Astrocyte of the hippocampus (primary cell): ENCODE data around the gene HABP4.
A peak's percentile ranks its signal among the peaks of the same experiment; 100 is the strongest.

ENCODE experiments used
- DNase-seq: peaks from one replicate; pipeline ENCODE4 v3.0.0; 2011; ENCODE audit warnings: low read depth, low spot score

Gene HABP4

GRCh38 chr9:96478829-96479371, 28.9 kb downstream of the HABP4 start:
- peak; percentile 64 for DNase-seq

DNA sequence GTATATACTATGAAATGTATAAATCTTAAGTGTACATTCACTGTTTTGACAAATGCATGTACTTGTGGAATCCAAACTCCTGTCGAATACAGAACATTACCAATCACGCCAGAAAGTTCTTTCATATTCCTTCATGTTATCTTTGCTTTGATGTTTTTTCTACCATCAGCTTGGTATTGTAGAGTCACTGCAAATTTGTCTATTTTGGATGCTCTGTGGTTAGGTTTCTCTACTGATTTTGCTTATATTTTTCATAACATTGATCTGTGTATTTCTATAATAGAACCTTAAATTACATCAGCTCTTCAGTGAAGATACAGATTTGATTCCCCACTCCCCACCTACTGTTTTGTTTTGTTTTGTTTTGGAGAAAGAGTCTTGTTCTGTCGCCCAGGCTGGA, 30.8 kb downstream of the HABP4 start:
- DNase-seq: no peak

GRCh38 chr9:96482476-96482875, 32.5 kb downstream of the HABP4 start:
- no peak for DNase-seq

DNA sequence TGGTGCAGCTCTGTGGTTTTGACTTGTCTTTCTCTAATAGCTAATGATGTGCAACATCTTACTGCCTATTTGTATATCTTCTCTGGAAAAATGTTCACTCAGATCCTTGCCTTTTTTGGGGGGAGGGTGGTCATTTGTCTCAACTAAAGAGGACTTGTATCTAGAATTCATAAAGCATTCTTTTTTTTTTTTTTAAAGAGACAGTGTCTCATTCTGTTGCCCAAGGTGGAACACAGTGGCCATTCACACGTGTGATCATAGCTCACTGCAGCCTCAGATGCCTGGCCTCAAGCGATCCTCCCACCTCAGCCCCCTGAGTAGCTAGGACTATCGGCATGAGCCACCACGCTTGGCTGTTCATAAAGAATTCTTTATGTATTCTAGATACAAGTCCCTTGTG, 33.2 kb downstream of the HABP4 start:
- DNase-seq: no peak

GRCh38 chr9:96483733-96484390, 33.9 kb downstream of the HABP4 start:
- no peak for DNase-seq

GRCh38 chr9:96484521-96484931, 34.6 kb downstream of the HABP4 start:
- DNase-seq: no peak

DNA sequence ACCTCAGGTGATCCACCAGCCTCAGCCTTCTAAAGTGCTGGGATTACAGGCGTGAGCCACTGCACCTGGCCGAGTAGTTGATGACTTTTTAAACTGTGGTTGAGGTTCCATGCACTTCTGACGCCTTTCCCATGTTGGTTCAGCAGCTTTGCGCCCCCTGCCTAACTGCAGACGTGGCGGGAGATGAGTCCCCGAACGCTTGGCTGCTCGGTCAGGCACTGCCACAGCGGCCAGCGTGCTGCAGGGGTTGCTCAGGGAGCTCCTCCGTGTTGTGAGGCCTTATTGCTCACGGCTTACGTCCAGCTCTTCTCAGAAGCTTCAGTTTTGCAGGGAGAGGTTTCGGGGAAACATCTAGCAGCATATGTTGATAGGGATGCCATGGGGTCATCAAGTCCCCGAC, 35.3 kb downstream of the HABP4 start:
- no peak for DNase-seq

- peak; percentile 69 for DNase-seq
These were observed 36.5 kb downstream of the HABP4 start for GRCh38 chr9:96486386-96487028.

GRCh38 chr9:96487029-96487396, 37.0 kb downstream of the HABP4 start:
- DNase-seq: no peak

- no peak for DNase-seq
These were observed 38.0 kb downstream of the HABP4 start for GRCh38 chr9:96487949-96488348.

- no peak for DNase-seq
These were observed 39.6 kb downstream of the HABP4 start for GRCh38 chr9:96489482-96489979.

DNA sequence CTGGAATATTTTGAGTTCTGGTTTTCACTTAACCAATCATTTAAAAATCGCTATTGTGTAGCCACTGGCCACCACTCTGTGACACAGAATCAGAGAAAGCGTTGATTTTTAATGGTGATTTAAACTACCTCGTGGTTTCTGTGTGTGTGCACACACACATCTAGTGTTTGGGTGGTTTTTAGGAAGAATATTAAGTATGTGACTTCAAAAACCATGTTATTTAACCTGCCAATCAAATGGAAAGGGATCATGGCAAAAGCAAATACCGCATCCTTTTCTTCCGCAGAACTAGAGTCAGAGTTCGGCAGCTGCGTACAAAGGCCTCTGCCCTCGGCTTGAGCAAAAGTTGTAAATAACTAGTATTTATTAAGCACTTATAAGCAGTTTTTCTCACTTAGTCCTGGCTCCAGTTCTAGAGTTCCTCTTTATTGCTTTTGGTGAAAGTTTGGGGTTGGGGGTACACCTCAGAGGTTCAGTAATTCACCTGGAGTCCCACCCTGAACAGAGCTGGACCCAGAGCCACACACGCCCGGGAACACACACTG, 40.6 kb downstream of the HABP4 start:
- DNase-seq: no peak

DNA sequence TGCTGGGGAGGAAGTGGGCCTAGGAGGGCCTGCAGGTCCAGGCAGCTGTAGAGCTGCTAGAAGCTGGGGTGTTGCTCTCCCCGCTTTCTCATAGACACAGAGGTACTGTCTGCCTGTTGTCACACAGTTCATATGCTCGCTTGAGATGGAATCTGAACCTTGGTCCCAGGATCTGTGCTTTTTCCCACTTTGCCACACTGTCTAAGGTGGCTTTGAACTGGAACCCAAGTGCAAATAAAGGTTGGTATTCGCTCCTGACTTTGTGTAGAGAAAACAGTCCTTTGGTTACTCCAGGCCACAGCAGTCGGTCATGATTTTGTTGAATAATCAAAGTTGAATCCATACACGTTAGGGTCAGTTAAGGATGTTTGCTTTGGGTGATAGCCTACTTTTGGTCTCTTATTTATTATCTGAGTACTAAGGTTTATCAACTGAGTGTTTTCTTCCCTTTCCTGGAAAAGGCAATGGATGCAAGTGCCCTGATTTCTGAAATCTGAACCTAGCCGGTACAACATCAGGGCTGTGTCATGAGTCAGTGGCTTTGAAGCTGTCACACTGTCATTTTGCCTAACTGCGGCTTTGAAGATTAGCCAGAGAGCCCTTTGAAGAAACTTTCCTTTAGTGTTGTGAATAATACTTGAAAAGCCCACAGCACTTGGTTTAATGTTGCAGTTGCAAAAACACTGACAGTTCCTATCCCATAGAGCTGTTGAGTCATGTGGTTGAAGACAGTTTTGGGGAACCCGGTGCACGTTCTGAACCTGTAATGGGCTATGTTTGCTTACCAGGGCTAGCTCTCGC, 41.3 kb downstream of the HABP4 start:
- DNase-seq: peak; percentile 86

DNA sequence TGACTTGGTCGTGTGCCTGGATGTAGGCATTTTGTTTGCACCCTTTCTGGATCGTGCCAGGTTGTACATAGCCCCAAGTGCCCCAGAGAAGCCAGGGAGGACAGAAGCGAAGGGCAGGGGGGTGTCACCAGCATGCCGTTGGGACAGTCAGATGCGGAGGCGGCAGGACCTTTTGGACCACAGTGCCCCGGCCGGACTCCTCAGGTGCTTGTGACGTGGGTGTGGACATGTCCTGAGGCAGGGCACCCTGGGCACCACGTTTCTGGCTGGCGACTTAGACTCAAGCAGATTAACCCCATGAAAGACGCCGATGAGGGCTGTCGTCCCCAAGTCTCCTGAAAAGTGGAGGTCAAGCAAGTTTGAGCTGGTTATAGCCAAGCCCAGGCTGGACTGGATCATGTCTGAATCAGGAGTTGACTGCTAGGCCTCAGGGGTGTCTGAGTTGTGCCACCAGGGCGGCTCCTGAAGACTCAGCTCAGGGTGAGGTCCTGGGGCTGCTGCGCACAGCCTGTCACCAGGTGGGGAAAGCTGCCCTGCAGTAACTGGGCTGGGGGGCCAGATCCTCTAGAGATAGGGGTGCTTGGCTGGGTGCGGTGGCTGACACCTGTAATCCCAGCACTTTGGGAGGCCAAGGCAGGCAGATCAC, 42.0 kb downstream of the HABP4 start:
- no peak for DNase-seq

DNA sequence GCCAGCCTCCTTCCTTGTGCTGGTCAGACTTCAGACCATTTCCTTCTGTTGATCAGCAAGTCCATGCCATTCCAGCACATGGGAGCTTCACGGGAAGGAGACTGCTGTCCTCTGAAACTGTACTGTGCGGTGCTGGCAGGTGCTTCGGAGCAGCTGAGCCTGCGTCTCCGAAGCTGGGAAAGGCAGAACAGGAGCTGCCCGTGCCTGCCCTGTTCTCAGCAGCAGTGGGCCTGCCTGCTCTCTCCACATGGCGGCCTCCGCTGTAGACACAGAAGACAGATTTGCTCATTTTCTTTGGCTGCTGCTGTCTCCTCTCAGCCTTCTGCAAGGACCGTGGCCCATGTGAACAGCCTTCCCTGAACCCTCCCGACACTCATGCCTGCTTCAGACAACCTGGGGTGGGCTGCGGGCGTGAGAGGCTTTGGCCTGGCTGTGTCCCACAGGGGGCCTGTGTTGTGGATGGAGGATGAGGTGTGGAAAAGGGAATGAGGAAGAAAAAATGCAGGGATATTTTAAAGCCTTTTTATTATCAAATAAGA, 43.1 kb downstream of the HABP4 start:
- DNase-seq: no peak

- no peak for DNase-seq
These were observed 43.8 kb downstream of the HABP4 start for GRCh38 chr9:96493757-96494156.

GRCh38 chr9:96494215-96494800, 44.3 kb downstream of the HABP4 start:
- peak; percentile 40 for DNase-seq

DNA sequence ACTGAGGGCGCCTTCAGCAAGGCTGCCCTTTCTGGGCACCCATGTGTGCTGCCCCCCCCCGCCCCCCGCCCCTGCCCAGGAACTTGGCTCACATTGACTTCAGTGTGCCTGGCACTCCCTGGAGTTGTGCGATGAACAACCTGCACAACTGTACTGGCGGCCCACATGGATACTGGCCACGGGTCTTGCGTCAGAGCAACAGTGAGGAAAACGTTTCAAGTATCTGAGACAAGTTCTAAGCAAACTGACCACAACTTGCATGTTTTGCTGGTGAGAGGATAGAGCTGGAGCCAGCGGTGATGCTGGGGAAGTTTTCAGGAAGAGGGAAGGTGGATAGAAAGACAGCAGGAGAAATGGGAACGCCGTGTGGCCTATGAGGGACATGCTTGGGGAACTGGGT, 45.4 kb downstream of the HABP4 start:
- peak; percentile 89 for DNase-seq

DNA sequence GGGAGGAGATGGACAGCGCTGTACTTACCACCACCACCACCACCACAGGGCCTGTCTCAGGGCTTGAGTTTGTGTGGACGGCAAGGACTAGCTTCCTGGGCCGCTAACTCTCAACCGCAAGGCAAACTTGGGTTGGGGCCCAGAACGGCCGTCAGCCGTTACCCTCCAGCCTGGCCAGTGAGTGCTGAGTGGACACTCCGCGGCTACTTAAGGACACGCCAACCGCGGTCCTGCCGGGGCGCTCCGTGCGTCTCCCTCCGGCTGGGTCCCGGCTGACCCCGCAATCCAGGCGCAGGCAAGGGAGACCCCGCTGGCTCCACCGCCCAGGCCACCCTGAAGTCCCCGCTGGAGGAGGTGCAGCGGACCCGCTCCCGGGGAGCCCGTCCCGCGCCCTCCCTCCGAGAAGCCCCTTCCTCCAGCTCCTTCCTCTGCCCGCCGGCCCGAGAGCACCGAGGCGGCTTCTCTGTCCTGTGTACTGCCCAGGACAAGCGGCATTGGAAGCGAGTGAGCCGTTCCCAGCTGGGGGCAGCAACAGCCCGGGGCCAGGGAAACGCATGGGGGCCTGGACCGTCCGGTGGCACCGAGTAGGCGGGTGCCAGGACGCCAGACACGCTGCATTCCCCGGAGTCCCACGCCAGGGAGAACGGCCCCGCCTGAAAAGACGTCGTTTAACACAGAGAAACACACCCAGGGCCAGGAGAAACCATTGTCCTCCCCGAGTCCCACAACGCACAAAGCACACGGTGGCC, 46.6 kb downstream of the HABP4 start:
- no peak for DNase-seq

- DNase-seq: no peak
These were observed 47.1 kb downstream of the HABP4 start for GRCh38 chr9:96497117-96497399.
